ENCODE results near the gene ARAP1.

DNA sequence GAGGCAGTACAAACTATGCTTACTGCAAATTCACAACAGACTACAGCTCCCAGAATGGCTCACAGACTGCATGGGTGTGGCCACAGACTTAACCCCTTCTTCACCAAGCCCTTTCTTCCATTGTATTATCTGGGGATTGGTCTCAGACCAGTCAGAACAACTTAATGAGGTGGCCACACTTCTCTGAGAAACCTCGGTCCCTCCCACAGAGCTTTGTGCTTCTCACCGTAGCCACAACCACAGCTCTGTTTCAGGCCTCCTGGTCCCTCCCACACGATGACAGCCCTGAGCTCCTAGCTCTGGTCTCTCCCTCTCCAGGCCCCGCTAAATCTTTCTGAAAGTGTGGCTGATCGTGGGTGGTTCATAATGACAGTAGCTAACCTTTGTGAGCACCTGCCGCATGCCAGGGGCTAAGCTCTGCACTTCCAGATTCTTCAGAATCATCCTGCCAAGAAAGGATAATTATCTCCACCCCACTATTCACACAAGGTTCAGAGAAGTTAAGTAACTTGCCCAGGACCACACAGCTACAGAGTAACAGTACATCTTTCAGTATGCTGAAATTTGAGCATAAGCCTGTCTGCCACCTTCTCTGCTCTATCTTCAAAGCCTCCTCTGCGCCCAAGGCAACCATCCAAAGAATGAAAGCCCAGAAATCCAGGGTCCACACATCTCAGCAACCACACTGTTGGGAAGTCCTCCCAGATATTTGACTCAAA lies 83.4 kb downstream of the ARAP1 start:
- TF ChIP-seq, protein P1, sequence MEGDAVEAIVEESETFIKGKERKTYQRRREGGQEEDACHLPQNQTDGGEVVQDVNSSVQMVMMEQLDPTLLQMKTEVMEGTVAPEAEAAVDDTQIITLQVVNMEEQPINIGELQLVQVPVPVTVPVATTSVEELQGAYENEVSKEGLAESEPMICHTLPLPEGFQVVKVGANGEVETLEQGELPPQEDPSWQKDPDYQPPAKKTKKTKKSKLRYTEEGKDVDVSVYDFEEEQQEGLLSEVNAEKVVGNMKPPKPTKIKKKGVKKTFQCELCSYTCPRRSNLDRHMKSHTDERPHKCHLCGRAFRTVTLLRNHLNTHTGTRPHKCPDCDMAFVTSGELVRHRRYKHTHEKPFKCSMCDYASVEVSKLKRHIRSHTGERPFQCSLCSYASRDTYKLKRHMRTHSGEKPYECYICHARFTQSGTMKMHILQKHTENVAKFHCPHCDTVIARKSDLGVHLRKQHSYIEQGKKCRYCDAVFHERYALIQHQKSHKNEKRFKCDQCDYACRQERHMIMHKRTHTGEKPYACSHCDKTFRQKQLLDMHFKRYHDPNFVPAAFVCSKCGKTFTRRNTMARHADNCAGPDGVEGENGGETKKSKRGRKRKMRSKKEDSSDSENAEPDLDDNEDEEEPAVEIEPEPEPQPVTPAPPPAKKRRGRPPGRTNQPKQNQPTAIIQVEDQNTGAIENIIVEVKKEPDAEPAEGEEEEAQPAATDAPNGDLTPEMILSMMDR (IDR thresholded peaks at IDR 0.05) = no peak
- TF ChIP-seq POLR2A (IDR thresholded peaks at IDR 0.05) = no peak
